Esophagus (tissue), 2 donors: ENCODE measurements around the gene RXRB. TPM values are rescaled to one million over a fixed set of nuclear protein-coding genes. Genes with fewer than 3 reads are reported as not detected.

Experiments
- H3K27ac ChIP-seq, 2 donors: one replicate each; pipeline ENCODE4 v1.5.1; 2013; ENCODE audit warnings: low read depth in 2 of 2, mild to moderate bottlenecking in 2 of 2, inconsistent platforms in 1 of 2, low read length in 1 of 2, moderate library complexity in 1 of 2
- H3K27me3 ChIP-seq, 2 donors: one replicate each; pipeline ENCODE4 v1.6.1; 2013; ENCODE audit warnings: low read length in 2 of 2, control low read depth in 1 of 2, mild to moderate bottlenecking in 1 of 2; ENCODE audit not compliant: insufficient read depth in 2 of 2, control insufficient read depth in 1 of 2
- H3K36me3 ChIP-seq, 2 donors: one replicate each; pipeline ENCODE4 v1.6.1; 2013; ENCODE audit warnings: low read length in 1 of 2; ENCODE audit not compliant: control insufficient read depth in 2 of 2, insufficient read depth in 2 of 2
- H3K4me1 ChIP-seq, 2 donors: one replicate each; pipeline ENCODE4 v1.6.1; 2013; ENCODE audit warnings: low read length in 1 of 2; ENCODE audit not compliant: control insufficient read depth in 2 of 2, insufficient read depth in 2 of 2
- H3K4me3 ChIP-seq, 2 donors: one replicate each; pipeline ENCODE4 v1.5.1; 2013; ENCODE audit warnings: low read length in 2 of 2, mild to moderate bottlenecking in 2 of 2, low read depth in 1 of 2, moderate library complexity in 1 of 2
- H3K9me3 ChIP-seq, 2 donors: one replicate each; pipeline ENCODE4 v1.6.1; 2013; ENCODE audit warnings: mild to moderate bottlenecking in 2 of 2, low read depth in 1 of 2, low read length in 1 of 2, moderate library complexity in 1 of 2; ENCODE audit not compliant: control insufficient read depth in 2 of 2, insufficient read depth in 1 of 2
- WGBS, 2 donors: extraction: QIAGEN DNeasy Blood & Tissue Kit; methylation state at CpG; one replicate each; pipeline ENCODE4 v1.1.7; 2013; 5-methylcytosine and 5-hydroxymethylcytosine counted together
- polyA plus RNA-seq, 2 donors: library from polyadenylated mRNA; stranded (reverse); fragments of 200-250 nt; gene quantifications; one replicate each; pipeline ENCODE4 v1.2.3, GENCODE V29; 2013
- donor health status: healthy with polysubstance abuse.
- donor health status: Bipolar disorder and iron deficiency.

Gene RXRB
- polyA plus RNA-seq, 2 donors: 24.4 to 30.0 TPM

DNA sequence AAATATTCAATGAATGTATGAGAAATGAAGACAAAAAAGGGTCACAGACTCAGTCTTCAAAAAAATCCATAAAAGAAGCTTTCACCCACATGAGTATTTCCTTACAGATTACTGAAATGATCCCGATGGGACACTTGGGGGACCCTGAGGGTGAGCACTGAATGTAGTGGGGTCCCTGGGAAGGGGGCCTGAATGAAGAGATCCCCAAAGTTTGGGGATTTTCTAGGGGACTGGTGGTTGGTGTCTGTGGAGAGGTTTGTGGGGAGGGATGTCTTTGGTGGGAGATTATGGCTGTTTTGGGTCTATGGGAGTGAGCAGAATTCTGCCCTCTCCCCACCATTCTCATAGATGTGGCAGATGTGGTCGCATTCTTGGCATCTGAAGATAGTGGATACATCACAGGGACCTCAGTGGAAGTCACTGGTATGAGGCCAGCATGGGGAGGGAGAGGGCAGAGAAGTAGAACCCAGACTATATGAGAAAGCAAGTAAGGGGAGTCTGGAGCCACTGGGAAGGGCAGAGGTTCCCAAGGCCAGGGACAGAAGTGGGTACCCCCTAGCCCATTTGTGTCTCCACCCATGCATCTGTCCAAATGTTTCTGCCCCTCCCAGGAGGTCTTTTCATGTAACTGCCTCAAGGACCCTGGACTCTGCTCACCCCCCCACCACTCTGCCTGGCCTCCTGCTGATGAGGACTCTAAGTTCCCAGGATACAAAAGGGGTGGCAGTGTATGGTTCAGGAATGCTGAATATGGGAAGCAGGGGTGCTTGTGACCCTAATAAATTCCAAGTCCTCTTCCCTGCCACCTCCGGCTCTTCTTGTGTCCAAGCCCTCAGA, 5.8 kb upstream of the RXRB start:
- H3K4me3 ChIP-seq: no peak overlapping the region
- no peaks in the 10 kb centered on the region for H3K27me3 ChIP-seq
- WGBS, 2 donors: 83 to 85% methylated on average over 3 of the region's 3 CpGs
- peak overlapping the region in 1 of 2 donors; percentile 56 for H3K27ac ChIP-seq
- no peaks in the 10 kb centered on the region for H3K9me3 ChIP-seq
- peaks cover 15 to 18% of the 10 kb centered on the region in 2 donors for H3K4me1 ChIP-seq
- peaks cover 5 to 25% of the 10 kb centered on the region in 2 donors for H3K36me3 ChIP-seq

DNA sequence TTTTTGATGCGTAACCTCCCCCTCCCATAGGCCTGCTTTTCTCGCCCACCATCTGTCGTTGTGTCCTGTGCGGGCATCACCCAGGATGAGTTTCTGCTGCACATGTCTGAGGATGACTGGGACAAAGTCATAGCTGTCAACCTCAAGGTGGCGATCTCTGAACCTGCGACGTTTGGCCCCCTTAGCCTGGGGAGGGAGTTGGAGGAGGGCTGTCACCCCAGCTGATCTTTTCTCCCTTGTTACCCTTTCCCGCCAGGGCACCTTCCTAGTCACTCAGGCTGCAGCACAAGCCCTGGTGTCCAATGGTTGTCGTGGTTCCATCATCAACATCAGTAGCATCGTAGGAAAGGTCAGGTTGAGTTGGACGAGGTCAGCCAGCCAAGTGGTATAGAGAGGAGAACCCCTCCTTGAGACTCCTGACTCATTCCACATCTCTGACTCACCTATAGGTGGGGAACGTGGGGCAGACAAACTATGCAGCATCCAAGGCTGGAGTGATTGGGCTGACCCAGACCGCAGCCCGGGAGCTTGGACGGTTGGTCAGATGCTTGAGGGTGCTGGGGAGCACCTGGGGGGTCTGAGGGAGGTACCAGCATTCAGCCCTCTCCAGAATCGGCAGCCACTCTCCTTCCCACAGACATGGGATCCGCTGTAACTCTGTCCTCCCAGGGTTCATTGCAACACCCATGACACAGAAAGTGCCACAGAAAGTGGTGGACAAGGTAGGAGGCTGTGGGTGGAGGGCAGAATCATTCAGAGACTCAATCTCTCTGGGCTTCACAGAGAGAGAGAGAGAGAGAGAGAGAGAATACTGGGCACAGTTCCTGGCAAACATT, 4.9 kb upstream of the RXRB start:
- 31 to 33% methylated on average over 17 of the region's 17 CpGs for WGBS, 2 donors
- Histone ChIP-seq H3K36me3 (peaks cover 5 to 25% of the 10 kb centered on the region in 2 donors), H3K27me3 (no peaks in the 10 kb centered on the region), H3K4me1 (peaks cover 15 to 20% of the 10 kb centered on the region in 2 donors), H3K4me3 (peak overlapping the region; percentile 77 to 92), H3K27ac (peak overlapping the region; percentile 48 to 81), H3K9me3 (no peaks in the 10 kb centered on the region)

DNA sequence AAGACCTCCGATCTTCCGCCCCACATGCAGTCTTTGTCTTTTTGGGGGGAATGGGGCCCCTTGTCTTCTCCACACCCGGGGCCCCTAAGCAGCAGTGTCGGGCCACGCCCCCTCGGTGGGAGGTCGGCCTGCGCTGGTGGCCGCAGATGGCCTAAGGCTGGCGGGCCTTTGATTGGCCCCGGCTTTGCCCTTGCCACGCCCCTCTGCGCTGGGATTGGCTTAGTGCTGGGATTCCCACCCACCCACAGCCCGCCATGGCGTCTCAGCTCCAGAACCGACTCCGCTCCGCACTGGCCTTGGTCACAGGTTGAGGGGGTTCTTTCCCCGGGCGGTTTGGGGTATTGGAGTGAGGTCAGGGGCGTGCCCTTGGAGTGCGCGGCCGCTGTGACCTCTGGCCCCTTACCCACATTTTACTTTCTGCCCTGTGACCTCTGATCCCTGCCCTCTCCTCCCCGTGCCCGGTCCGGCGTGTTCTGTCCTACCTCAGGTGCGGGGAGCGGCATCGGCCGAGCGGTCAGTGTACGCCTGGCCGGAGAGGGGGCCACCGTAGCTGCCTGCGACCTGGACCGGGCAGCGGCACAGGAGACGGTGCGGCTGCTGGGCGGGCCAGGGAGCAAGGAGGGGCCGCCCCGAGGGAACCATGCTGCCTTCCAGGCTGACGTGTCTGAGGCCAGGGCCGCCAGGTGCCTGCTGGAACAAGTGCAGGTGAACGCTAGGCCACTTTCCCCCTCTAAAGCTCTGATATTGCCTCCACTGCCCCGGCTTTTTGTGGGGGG, 4.1 kb upstream of the RXRB start, which contains the start of gene HSD17B8:
TSS of gene HSD17B8 (plus strand) at position 241 of the 776 bp plus-strand sequence. CDS start at position 255, 14 bp downstream.
- no peaks in the 10 kb centered on the region for H3K9me3 ChIP-seq
- peak within 1 kb of the TSS; percentile 77 to 92 for H3K4me3 ChIP-seq
- H3K36me3 ChIP-seq: peaks cover 5 to 18% of the 10 kb centered on the region in 2 donors
- no peaks in the 10 kb centered on the region for H3K27me3 ChIP-seq
- H3K27ac ChIP-seq: peak within 1 kb of the TSS; percentile 48 to 81
- 1% methylated on average over 44 to 48 of the region's 48 CpGs for WGBS, 2 donors
- peaks cover 15 to 20% of the 10 kb centered on the region in 2 donors for H3K4me1 ChIP-seq

DNA sequence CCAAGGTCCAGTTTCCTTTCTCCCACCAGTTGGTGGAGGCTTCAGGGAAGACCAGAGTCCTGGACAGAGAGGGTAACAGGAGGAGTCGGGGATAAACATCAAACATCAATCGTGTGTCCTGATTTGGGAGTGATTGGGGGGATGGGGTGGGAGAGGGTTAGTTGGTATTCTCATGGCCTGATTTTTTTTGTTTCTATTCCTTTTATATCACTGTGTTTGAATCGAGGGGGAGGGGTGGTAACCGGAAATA, 3.6 kb upstream of the RXRB start:
- WGBS, 2 donors: 3 to 5% methylated on average over 4 of the region's 4 CpGs
- Histone ChIP-seq H3K27ac (no peak overlapping the region), H3K4me3 (peak overlapping the region; percentile 77 to 92), H3K36me3 (peaks cover 5 to 18% of the 10 kb centered on the region in 2 donors), H3K9me3 (no peaks in the 10 kb centered on the region), H3K4me1 (peaks cover 17 to 22% of the 10 kb centered on the region in 2 donors), H3K27me3 (no peaks in the 10 kb centered on the region)

DNA sequence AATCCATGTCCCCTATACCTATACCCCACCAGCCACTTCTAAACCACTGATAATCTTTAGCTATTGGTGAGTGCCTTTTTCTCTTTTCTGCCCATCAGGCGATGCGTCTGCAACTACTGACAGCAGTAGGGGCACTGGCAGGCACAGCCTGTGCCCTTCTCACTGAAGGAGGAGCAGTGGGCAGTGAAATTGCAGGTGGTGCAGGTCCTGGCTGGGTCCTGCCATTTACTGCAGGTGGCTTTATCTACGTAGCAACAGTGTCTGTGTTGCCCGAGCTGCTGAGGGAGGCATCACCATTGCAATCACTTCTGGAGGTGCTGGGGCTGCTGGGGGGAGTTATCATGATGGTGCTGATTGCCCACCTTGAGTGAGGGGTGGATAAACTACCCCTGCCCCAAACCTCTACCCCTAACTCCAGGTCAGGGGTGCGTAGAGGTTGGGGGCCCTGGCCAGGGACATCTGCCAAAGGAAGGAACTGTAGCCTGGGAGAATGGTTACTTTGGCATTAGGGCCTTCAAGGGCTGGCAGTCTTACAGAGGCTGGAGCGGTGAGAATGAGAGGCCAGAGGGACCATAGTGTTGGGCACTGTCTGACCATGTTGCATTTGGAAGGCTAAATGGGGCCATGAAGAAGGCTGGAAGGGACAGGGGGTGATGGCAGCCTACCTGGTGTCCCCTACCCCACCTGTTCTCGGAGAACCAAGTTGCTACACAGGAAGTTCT, 3.1 kb upstream of the RXRB start:
- peaks cover 20 to 22% of the 10 kb centered on the region in 2 donors for H3K4me1 ChIP-seq
- H3K27me3 ChIP-seq: no peaks in the 10 kb centered on the region
- no peaks in the 10 kb centered on the region for H3K9me3 ChIP-seq
- no peak overlapping the region for H3K4me3 ChIP-seq
- WGBS, 2 donors: 87 to 91% methylated on average over 7 of the region's 7 CpGs
- H3K27ac ChIP-seq: no peak overlapping the region
- H3K36me3 ChIP-seq: peaks cover 5 to 18% of the 10 kb centered on the region in 2 donors

DNA sequence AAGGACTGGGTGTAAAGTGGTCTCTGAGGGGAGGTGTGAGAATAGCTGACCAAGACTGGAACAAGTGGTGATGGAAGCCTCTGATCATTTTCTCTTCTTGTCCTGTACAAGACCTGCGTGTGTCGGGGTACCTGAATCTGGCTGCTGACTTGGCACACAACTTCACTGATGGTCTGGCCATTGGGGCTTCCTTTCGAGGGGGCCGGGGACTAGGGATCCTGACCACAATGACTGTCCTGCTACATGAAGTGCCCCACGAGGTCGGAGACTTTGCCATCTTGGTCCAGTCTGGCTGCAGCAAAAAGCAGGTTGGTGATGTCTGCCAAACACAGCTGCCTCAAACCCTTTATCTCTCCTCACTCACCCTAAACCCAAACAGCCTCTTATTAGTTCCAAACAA, 2.3 kb upstream of the RXRB start:
- H3K4me1 ChIP-seq: peaks cover 20 to 22% of the 10 kb centered on the region in 2 donors
- no peak overlapping the region for H3K27ac ChIP-seq
- H3K36me3 ChIP-seq: peaks cover 5 to 20% of the 10 kb centered on the region in 2 donors
- H3K4me3 ChIP-seq: no peak overlapping the region
- no peaks in the 10 kb centered on the region for H3K27me3 ChIP-seq
- WGBS, 2 donors: 82 to 84% methylated on average over 6 of the region's 6 CpGs
- no peaks in the 10 kb centered on the region for H3K9me3 ChIP-seq

DNA sequence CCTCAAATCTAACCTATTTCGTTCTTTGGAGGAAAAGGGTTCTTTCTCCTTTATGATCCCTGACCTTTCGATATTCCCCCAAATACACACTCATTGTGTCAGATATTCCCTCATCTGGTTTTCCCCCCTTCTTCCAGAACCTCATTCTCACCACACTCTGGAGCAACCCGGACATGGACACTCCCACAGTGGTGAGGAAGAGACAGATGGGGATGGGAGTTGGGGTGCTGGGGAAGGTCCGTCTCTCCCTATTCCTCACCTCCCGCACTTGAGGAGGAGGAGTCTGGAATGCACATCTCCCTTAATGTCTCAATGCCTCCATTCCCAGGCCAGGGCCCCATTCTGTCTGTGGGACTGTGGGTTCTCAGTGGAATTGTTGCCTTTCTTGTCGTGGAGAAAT, 1.5 kb upstream of the RXRB start:
- Histone ChIP-seq H3K4me1 (peaks cover 15 to 22% of the 10 kb centered on the region in 2 donors), H3K27ac (no peak overlapping the region), H3K4me3 (no peak overlapping the region), H3K27me3 (no peaks in the 10 kb centered on the region), H3K36me3 (peaks cover 5 to 22% of the 10 kb centered on the region in 2 donors), H3K9me3 (no peaks in the 10 kb centered on the region)
- WGBS, 2 donors: 76 to 87% methylated on average over 6 of the region's 6 CpGs

DNA sequence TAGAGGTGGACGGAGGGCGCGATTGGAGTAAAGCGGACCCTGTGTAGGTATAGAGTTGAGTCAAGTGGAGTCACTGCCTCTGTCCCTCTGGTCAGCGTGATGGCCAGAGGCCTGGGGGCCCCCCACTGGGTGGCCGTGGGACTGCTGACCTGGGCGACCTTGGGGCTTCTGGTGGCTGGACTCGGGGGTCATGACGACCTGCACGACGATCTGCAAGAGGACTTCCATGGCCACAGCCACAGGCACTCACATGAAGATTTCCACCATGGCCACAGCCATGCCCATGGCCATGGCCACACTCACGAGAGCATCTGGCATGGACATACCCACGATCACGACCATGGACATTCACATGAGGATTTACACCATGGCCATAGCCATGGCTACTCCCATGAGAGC, 681 bp upstream of the RXRB start:
- peak overlapping the region; percentile 95 to 99 for H3K27ac ChIP-seq
- no peaks in the 10 kb centered on the region for H3K9me3 ChIP-seq
- peaks cover 8 to 24% of the 10 kb centered on the region in 2 donors for H3K36me3 ChIP-seq
- 3 to 4% methylated on average over 14 of the region's 14 CpGs for WGBS, 2 donors
- no peaks in the 10 kb centered on the region for H3K27me3 ChIP-seq
- H3K4me1 ChIP-seq: peaks cover 15 to 22% of the 10 kb centered on the region in 2 donors
- H3K4me3 ChIP-seq: peak overlapping the region; percentile 91 to 94
